Ureter (tissue), 1 donor: ENCODE data around the gene CMTM8. TPM values are rescaled to one million over a fixed set of nuclear protein-coding genes. Genes with fewer than 3 reads are reported as not detected.
"Not testable (repeated sequence)": the region's sequence is repeated elsewhere in the genome, so short reads cannot be mapped to it uniquely, and the experiment has no call there.

Source experiments
- DNase-seq: peaks from one replicate; pipeline ENCODE4 v3.0.0-alpha.2; 2020; ENCODE audit warnings: low spot score
- total RNA-seq: library from RNA; stranded (reverse); gene quantifications from one replicate; pipeline ENCODE4 v1.2.4, GENCODE V29; 2023
- donor health status: DM: yes; HTN: yes; CAD: no.

The CMTM8 gene
- total RNA-seq, 1 donor from 2014 or later: 5.7 TPM

DNA sequence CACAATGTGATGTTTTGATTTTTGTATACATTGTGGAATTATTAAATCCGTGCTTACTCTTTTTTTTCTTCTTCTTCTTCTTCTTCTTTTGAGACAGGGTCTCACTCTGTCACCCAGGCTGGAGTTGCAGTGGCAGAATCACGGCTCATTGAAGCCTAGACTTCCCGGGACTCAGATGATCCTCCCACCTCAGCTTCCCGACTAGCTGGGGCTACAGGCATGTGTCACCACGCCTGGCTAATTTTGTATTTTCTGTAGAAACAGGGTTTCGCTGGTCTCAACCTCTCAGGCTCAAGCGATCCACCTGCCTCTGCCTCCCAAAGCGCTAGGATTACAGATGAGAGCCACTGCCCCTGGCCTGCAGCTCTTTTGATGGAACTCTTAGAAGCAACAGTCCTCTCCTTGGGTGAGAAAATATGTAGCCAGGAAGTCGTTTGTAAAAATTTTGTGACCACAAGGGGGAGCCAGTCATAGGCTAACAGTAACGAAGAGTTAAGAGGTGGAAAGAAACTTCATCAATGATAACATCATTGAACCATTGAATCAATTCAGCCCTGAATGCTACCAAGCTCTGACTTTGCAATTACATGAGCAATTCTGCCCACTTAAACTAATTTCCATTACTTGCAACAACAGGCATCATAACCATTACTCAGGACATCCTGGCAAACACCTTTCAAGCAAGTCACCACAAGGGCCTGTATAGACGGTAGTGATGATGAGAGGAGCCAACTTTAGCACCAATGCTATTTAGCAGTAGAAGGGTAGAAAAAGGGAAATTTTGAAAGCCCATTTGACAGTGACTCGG, 136.5 kb downstream of the CMTM8 start:
- DNase-seq: peak; percentile 77

DNA sequence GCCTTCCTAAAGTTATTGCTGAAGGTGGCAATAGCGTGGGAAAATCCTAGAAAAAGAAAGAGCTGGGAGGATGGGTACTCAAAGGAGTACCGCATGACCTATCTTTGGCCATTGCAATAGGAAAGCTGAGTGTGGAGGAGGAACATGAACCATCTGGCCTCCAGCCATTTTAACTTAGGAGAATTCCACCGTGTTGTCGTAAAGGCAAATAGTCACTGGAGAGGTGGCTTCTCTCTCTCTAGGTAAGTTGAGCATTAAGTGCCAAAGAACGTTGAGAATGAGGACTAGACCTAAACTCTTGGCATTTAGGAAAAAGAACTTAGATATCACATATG, 137.1 kb downstream of the CMTM8 start:
- no peak for DNase-seq

DNA sequence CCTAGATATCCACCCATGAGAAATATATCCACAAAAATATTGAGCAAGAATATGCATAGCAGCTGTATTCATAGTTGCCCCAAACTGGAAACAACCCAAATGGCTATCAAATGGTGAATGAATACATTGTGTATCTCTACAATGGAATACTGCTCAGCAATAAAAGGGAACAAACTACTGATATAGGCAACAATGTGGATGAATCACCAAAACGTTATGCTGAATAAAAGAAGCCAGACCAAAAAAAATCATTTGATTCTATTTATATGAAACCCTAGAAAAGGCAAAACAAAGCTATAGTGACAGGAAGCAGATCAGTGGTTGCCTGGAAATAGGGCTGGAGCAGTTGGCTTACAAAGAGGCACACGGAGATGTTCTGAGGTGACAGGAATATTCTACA, 137.6 kb downstream of the CMTM8 start:
- no peak for DNase-seq

DNA sequence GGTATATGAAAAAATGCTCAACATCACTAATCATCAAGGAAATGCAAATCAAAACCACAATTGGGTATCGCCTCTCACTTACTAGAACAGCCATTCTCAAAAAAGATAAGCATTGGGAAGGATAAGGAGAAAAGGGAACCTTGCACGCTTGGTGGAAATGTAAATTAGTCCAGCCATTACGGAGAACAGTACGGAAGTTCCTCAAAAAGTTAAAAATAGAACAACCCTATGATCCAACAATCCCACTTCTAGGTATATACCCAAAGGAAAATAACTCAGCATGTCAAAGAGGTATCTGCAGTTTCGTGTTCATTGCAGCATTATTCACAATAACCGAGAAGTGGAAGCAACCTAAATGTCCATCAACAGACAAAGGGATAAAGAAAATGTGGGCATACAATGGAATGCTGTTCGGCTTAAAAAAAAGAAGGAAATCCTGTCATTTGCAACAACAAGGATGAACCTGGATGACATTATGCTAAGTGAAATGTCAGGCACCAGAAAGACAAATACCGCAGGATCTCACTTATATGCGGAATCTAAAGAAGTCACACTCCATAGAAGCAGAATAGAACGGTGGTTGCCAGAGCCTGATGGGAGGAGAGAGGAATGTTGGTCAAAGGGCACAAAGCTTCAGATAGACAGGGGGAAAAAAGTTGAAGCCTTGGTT, 141.5 kb downstream of the CMTM8 start:
- no peak for DNase-seq

DNA sequence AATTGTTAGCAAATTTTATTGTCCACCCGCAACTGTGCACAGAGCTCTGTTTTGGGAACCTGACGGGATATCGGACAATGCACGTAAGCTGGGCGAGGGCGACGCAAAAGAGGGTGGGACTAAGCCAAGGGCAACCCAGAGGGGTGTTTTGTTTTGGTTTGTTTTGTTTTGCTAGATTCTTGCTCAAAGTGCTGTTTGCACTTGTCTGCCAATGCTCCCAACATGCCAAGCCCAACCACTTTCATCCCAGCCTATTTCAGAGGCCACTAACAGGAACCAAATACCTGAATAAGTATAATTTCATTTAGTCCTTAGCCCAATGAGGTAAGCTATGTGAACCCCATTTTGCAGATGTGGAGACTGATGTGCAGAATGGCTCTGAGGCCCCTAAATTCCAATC, 143.4 kb downstream of the CMTM8 start:
- no peak for DNase-seq

DNA sequence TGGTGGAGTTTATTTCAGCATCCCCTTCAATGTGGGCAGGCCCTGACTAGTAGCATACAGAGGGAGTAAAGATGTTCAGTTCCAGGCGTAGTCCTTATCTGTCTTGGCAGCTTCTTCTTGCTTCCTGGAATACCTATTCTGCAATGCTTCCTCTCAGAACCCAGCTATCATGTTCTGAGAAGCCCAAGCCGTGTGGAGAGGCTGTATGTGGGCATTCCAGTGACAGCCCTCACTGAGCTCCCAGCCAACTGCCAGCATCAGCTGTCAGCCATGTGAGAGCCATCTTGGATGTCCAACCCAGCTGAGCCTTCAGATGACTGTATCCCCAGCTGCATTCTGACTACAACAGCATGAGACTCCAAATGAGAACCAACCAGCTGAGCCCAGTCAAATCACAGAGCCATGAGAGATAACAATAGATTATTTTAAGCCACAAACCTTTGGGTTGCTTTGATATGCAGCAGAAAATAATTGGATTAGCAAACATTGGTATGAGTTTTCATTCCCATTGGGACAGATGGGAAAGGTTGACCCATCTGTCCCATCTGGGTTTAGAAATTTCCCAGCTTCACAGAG, 144.7 kb downstream of the CMTM8 start:
- DNase-seq: no peak

DNA sequence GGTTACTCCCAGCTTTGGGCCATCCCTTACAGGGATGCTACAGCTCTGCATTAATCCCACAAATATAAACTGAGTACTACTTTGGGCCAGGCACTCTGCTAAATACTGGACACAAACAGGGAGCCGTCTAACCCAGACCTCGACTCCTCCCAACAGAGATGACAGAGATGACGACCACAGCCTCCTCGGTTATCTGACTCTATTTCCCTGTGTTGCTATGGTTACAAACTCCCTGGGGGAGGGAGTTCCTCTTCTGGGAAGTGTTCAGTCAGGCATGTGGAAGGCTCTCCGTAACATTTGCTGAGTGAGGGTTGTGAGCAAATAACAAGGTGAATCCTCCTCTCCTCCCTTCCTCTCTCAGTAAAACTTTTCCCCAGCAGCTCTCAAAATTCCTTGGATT, 146.5 kb downstream of the CMTM8 start:
- DNase-seq: no peak

DNA sequence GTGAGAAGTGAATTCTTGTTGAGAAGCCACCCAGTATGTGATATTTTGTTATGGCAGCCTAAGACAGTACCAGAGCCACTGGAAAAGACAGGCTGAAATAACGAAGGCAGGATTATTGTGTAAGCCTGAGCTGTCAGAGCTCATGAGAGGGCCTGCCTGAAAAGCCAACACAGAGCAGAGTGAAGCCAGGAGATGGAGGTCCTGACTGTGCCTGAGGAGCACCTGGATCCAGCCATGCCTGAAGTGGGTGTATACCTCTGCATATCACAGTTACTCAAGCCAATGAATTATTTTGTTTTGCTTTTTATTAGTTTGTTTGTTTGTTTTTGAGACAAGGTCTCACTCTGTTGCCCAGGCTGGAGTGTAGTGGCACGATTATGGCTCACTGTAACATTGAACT, 149.0 kb downstream of the CMTM8 start:
- DNase-seq: no peak

DNA sequence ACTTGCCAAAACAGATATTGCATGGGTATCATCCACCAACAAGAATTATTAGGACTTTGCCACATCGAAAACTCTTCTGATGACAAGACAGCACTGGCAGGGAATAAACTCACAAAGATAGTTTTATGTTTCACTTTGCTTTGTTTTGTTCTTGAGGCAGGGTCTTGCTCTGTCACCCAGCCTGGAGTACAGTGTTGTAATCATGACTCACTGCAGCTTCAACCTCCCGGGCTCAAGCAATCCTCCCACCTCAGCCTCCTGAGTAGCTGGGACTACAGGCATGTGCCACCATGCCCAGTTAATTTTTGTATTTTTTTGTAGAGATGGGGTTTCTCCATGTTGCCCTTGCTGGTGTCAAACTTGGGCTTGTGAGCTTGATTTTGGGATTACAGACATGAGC, 151.1 kb downstream of the CMTM8 start:
- DNase-seq: not testable (repeated sequence)

DNA sequence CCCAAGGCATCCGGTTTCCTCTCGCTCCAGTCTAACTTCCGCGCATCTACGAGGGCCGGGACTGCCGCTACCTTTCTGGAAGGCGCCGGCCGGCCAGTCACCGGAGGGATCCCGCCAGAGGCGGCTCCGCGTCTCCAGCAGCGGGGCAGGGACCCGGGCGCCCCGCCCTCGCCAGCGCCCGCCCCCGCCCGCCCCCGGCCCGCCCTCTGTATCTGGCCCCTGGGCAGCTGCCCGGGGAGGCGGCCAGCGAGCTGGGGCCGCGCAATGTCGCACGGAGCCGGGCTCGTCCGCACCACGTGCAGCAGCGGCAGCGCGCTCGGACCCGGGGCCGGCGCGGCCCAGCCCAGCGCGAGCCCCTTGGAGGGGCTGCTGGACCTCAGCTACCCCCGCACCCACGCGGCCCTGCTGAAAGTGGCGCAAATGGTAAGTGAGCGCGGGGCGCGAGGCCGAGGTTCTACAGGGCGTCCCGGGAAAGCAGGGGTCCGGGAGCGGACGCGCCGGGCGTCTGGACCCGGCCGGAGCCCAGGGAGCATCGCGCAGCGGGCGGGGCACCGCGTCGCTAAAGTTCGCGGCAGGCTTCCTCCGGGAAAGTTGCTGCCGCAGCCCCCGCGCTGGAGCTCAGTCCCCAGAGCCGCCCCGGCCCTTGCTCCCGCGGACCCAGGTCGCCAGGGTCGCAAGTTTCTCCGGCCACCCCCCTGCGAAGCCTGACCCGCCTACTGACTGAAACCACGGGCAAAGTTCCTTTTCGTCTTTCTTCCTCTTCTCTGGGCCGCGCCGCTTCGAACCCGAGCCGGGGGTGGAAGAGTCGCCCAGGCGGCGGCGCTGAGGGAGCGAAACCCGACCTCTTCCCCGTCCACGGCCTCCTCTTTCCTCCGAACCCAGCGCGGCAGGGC, 153.4 kb downstream of the CMTM8 start, which contains the start of gene CMTM7:
Gene CMTM7, plus strand, starts transcription at position 211 of the 893 bp plus-strand sequence. Its CDS starts 54 bp downstream, at position 265.
- peak; percentile 77 for DNase-seq

DNA sequence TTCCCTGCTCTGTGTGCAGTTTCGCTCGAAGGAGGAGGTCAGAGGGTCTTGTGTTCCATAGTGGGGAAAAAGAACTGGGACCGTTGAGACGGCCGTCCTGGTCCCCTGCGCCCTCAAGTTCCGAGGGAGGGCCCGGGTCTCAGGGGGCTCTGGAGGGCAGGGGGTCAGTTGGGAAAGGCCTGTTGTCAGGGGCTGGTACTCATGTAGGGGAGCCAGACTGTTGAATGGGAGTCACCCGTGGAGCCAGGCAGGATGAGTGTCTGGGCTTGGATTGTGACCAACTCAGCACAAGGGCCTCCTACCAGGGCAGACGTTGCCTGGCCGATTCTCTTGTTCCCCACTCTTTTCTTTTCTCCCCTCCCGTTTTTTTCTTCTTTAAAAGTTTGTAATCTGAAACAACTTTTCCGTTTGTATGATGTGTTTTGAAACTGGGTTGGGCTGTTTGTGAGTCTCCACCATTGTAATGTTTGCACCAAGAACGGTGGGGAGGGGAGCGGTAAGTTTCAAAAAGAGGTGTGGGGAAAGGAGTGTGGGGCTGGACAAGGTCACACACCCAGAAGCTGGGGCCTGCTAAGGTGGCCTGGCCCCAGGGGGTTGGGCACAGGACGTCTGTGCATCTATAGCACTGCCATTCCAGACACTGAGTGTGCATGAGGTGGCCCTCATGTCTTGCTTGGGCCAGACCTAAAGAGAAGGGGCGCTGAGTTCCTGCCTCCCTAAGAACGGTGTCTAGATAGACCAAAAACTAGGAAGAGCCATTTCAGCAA, 154.2 kb downstream of the CMTM8 start:
- DNase-seq: peak; percentile 77

DNA sequence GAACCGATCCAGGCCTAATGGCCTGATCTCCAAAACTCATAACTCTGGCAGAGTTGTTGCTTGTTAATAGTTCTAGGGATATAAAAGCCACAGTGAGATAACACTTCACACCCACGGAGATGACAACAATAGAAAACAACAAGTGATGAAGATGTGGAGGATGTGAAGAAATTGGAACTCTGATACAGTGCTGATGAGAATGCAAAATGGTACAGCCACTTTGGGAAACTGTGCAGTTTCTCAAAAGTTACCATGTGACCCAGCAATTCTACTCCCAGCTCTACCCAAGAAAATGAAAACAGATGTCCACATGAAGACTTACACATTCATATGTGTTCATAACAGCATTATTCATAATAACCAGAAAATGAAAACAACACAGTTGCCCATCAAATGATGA, 157.0 kb downstream of the CMTM8 start:
- DNase-seq: no peak

DNA sequence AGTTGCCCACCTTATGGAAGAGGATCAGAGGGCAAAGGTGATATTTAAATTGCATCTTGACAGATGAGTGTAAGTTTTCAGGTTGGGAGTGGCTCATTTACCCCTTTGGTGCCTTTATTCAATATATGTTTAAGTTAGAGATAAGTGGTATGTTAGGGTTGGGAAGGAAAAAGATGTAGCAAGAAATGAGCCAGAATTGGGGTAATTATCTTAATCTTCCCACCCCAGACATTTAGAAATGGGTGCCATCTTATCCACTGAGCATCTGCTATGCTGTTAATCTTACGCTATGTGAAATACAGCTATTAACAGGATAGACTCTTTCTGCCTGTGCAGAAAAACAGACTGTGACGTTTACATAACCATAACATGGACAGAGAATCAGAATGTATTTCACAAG, 159.5 kb downstream of the CMTM8 start:
- DNase-seq: no peak

DNA sequence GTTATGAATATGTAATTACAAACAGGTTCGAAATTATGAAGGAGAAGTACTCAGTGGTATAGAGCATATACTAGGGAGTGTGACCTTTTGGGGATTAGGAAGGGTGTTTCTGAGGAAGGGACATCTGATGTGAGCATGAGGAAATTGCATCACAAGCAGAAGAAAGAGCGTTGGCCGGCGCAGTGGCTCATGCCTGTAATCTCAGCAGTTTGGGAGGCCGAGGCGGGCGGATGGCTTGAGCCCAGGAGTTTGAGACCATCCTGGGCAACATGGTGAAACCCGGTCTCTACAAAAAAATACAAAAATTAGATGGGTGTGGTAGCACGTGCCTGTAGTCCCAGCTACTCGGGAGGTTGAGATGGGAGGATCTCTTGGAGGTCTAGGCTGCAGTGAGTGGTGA, 160.1 kb downstream of the CMTM8 start:
- DNase-seq: no peak

DNA sequence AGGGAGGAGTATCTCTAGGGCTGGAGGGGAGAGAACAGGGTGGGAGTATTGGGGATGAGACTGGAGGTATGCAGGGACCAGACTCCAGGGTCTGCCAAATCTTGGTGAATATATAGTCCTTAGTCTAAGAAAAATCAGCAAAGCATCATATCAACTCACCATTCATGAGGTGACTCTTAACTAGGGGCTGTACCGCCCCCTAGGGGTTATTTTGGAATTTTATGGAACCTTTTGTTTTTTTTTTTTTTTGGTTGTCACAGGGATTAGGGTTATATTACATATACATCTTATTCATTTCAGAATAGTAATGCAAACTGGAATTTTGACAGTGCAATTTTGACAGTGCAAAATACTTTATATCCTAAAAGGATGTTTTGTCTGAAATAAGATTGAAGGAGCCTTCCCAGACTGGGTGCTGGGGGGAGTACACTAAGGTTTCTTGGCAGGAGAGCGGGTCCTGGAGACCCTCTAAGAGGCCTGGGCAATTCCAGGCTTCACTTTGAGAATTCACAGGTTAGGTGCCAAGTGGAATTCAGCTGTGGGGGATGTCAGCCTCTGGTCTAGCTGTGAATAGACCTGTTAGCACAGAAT, 160.6 kb downstream of the CMTM8 start:
- DNase-seq: no peak

DNA sequence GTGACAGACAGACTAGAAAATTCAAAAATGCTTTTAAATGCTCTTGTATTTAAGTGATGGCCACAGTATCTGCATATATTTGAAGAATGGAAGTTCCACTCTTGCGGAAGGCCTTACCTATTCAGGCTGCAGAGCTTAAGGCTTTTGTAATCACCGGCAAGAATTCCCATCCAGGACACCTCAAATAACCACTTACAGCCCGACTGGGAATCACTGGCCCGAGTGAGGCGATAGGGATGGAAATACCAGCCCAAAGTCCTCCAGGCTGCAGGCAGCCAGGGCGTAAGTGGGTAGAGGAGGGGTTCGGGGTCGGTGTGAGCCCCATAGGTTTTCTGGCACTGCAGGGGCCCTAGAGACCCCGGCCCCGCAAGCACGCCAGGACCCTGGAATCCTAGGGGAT, 162.6 kb downstream of the CMTM8 start:
- DNase-seq: no peak

DNA sequence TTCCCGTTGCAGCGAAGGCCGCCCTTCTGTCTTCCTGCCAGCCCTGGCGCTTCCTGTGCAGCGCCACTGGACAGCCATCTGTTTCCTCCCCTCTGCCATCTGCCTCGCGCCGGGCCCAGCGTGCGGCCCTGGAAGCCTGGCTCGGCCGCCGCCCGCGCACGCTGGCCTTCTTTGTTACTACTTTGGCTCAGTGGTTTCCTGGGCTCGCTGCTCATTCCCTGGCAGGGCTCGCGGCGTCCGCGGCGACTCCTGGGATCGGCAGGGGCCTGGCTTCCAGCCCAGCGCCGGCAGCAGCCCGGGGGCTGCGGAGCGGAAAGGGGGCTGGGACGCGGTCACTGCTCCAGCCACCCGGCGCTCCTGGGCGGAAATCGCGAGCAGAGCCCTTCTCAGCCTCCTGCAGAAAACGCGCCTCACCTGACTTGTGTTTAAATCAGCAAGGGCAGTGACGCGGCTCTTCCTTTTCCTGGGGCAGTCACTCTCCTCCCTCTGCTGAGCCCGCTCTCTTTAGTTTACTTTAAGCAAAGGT, 163.1 kb downstream of the CMTM8 start:
- peak; percentile 74 for DNase-seq

DNA sequence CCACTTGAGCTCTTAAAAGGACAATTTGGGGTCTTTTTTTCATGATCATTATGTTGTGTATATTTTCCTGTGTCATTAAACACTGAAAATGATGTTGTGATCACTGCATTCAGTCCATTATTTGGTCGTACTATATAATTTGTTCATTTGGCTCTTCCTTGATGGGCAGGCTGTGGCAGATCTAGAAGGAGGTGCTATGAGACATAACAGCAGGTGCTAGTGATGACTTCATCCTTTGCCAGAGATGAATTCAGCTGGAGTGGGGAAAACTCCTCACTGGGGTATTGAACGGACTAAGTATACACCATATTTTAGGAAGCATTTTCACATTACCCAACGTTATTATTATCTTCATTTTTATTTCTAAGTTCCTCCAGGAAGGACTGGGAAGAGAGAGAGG, 165.2 kb downstream of the CMTM8 start:
- no peak for DNase-seq

DNA sequence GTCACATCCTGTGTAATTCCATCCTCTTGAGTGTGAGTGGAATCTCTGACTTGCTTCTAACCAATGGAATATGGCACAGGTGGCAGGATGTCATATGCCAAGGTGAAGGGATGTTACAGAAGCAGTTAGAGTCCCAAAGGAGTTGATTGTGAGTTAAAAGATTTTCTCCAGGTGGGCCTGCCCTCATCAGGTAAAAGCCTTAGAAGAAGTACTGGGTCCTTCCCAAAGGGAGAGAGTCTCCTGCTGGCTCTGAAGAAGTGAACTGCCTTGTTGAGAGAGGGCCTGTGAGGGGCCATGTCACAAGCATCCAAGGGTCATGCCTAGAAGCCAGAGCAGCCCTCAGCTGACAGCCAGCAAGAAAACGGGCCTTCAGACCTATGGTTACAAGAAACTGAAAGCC, 166.2 kb downstream of the CMTM8 start:
- DNase-seq: no peak

DNA sequence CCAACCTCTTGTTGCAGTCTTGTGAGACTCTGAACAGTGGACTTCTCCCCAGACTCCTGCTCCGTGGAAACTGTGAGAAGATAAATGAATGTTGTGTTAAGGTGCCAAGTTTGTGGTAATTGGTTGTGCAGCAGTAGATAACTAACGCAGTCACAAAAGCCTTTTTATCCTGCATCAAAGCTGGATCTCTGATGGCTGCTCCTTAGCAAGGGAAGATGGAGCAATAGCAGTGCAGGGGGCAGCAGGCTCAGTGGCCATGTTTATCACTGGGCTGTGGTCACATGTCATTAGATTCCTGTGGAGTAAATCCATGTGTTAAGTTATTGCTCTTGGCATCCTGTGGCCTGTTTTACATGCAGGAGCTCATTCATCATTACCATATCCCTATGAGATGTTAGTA, 166.7 kb downstream of the CMTM8 start:
- no peak for DNase-seq
